Melanocyte of skin (primary cell): Measurements from ENCODE around the gene RAD9B. TPM values are rescaled to one million over a fixed set of nuclear protein-coding genes. Genes with fewer than 3 reads are reported as not detected.

ENCODE experiments used
- small RNA-seq, 2 donors: library from RNA; depleted of rRNA; stranded (forward); fragments of <200 nt; gene quantifications; one replicate each; pipeline ENCODE3, GENCODE V24; 2012
- total RNA-seq, 2 donors: library from RNA; depleted of rRNA; stranded (reverse); fragments of >200 nt; gene quantifications; 2 replicates each; pipeline ENCODE4 v1.2.3, GENCODE V29; 2012

Gene RAD9B
- under 1 TPM; 0.34 to 1.00 TPM for total RNA-seq

GRCh38 chr12:110501752-110502738 lies at the start of gene RAD9B, which contains the start of gene VPS29:
TSS of gene RAD9B (plus strand) at chr12:110502331. CDS start at chr12:110502338, 7 bp downstream.
TSS of gene VPS29 (minus strand) at chr12:110502111. CDS start at chr12:110502051, 60 bp downstream.

GRCh38 chr12:110468214-110469048 lies 33.7 kb upstream of the RAD9B start, which contains the start of the genes FAM216A and GPN3:
TSS of gene FAM216A (plus strand) at chr12:110468845. CDS start at chr12:110468876, 31 bp downstream.
TSS of gene GPN3 (minus strand) at chr12:110468257. CDS start at chr12:110468203, 54 bp downstream.

Small RNA genes within 50 kb of the gene (small RNA-seq; reads per million reads assigned to genes)
- 0 reads per million in 2 donors for gene RF00278

Other genes with a start within 250 kb of the RAD9B start
- 100 to 1,000 TPM; 110 to 189 TPM for gene ATP2A2, start 221.1 kb upstream of the RAD9B start, total RNA-seq
- 10 to 100 TPM; 35.4 to 51.0 TPM for gene ANAPC7, start 98.6 kb upstream of the RAD9B start, total RNA-seq
- 100 to 1,000 TPM; 222 to 230 TPM for gene ARPC3, start 52.0 kb upstream of the RAD9B start, total RNA-seq
- 10 to 100 TPM; 13.1 to 27.0 TPM for gene GPN3, start 34.1 kb upstream of the RAD9B start, total RNA-seq
- 10 to 100 TPM in 1 of 2 donors, 1 to 10 TPM in 1; 8.3 to 10.7 TPM for gene FAM216A, start 33.5 kb upstream of the RAD9B start, total RNA-seq
- gene VPS29, start 220 bp upstream of the RAD9B start, total RNA-seq = 10 to 100 TPM; 54.4 to 86.6 TPM
- gene PPTC7, start 81.0 kb downstream of the RAD9B start, total RNA-seq = 10 to 100 TPM in 1 of 2 donors, 1 to 10 TPM in 1; 8.9 to 13.0 TPM
- gene TCTN1, start 111.8 kb downstream of the RAD9B start, total RNA-seq = 10 to 100 TPM; 20.6 to 55.1 TPM
- gene HVCN1, start 186.8 kb downstream of the RAD9B start, total RNA-seq = under 1 TPM; 0.34 to 0.67 TPM
- 100 to 1,000 TPM in 1 of 2 donors, 10 to 100 TPM in 1; 64.7 to 104 TPM for gene PPP1CC, start 240.6 kb downstream of the RAD9B start, total RNA-seq